BLaER1 treated with 17β-estradiol and CSF1 and Interleukin-3, amounts not matched to agents 10 nM and 100 nM (cell line): ENCODE results near the gene USH1C.

Experiments used
- H3K27ac ChIP-seq, 11 experiments: shearing (Covaris generic); formaldehyde crosslinking; 2 replicates each; pipeline ENCODE4 v1.8.1; 2022
- H3K27me3 ChIP-seq, 11 experiments: shearing (Covaris generic); formaldehyde crosslinking; 2 replicates each; pipeline ENCODE4 v1.8.1; 2022
- H3K36me3 ChIP-seq, 11 experiments: shearing (Covaris generic); formaldehyde crosslinking; 2 replicates each; pipeline ENCODE4 v1.8.1; 2022
- H3K4me1 ChIP-seq, 10 experiments: shearing (Covaris generic); formaldehyde crosslinking; 2 replicates each; pipeline ENCODE4 v1.8.1; 2022
- H3K4me2 ChIP-seq, 11 experiments: shearing (Covaris generic); formaldehyde crosslinking; 2 replicates each; pipeline ENCODE4 v1.8.1; 2022
- H3K4me3 ChIP-seq, 10 experiments: shearing (Covaris generic); formaldehyde crosslinking; 2 replicates each; pipeline ENCODE4 v1.8.1; 2022
- H3K9ac ChIP-seq, 11 experiments: shearing (Covaris generic); formaldehyde crosslinking; 2 replicates each; pipeline ENCODE4 v1.8.1; 2022
- H3K9me3 ChIP-seq, 11 experiments: shearing (Covaris generic); formaldehyde crosslinking; replicated peaks in 1 of 11; 2 replicates each; pipeline ENCODE4 v1.8.1; 2022
- H4K20me1 ChIP-seq, 11 experiments: shearing (Covaris generic); formaldehyde crosslinking; 2 replicates each; pipeline ENCODE4 v1.8.1; 2022
- Cebpa-rat ChIP-seq, 11 experiments: shearing (Covaris generic); IDR thresholded peaks; 2 replicates each; pipeline ENCODE4 v1.8.1; 2022

Gene USH1C

DNA sequence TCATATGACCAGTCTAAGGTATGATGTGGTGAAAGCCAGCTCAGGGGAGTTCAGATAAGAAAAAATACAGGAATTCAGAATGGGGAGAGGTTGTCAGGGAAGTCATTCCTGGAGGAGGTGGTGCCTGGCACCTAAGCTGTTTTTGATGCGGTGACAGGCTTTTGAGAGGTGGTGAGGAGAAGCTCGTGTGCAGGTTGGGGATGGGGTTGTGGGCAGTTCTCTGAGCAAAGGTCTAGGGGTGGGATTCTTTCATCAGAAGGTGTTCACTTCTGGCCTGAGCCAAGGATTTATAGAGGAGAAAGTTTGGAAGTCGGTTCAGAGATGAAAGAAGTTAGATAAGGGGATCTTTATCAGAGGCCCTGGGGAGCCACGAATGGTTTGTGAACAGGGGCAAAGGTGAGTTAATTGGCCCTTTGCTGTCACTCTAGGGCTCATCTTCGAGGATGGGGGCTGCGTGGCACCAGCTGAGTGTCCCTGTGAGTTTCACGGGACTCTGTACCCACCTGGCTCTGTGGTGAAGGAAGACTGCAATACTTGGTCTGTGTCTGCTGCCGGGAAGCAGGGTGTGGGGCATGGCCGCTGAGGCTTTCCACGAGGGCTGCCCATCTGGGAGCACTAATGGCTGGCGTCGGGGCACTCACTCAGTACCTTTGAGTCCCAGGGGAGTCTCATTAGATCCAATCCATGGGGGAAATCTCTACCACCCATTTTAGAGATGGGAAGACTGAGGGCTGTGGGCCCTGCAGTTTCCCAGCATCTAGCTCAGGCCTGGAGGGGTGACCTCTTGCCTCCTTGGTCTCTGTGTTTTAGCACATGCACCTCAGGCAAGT is 16.3 kb upstream of the USH1C start:
- no peak for TF ChIP-seq Cebpa-rat (IDR thresholded peaks at IDR 0.05)

DNA sequence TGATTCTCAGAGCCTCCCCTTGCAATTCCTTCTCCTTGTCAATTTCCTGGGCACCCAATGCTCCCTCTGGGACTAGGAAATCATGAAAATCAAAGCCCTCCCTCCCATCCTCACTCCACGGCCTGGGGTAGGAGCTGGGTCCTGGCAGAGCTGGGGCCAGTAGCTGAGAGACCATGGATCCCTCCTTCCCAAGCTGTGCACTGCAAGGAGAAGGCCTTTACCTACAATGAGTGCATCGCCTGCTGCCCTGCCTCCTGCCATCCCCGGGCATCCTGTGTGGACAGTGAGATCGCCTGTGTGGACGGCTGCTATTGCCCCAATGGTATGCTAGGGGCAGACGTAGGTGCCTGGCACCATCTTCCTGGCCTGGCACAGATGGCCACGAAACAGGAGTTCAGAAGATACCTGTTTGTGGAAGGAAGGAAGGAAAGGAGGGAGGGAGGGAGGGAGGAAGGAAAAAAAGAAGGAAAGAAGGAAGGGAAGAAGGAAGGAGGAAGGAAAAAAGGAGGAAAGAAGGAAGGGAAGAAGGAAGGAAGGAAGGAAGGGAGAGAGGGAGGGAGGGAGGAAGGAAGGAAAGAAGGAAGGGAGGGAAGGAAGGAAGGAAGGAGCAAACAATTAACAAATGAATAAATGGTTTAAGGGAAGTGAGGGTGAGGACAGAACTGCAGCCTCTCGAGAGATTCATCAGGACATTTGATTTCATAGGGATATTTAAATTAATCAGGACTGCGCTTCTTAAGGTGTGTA is 15.3 kb upstream of the USH1C start:
- Histone ChIP-seq H3K9ac (no peak overlapping the region), H3K27ac (no peak overlapping the region)

More for the DNA sequence above, 16.3 kb upstream of the USH1C start:
- H3K9ac ChIP-seq: no peak overlapping the region
- no peaks in the 10 kb centered on the region for H4K20me1 ChIP-seq
- no peaks in the 10 kb centered on the region for H3K36me3 ChIP-seq
- peaks cover 0 to 12% (median 5%) of the 10 kb centered on the region in 10 experiments; a peak in 10 of 20 replicates for H3K4me1 ChIP-seq
- no peak overlapping the region for H3K27ac ChIP-seq
- H3K4me3 ChIP-seq: no peak overlapping the region
- no peaks in the 10 kb centered on the region for H3K27me3 ChIP-seq
- H3K9me3 ChIP-seq: no peaks in the 10 kb centered on the region
- H3K4me2 ChIP-seq: no peak overlapping the region

DNA sequence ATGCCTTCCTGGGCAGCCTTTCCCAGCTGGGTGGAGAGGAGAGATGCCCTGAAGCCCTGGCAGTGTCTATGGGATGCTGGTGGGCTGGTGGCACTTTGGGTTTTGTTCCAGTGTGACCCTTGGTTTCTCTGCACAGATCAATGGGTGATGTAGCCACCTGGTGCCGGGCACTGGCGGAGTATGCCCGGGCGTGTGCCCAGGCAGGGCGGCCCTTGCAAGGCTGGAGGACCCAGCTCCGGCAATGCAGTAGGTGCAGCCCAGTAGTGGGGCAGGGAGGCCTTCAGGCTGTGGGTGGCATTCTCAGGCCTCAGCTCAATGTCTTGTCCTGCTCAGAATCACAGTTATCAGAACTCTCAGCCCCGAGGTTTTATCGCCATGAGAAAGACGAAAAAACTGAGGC is 14.7 kb upstream of the USH1C start:
- Histone ChIP-seq H3K9me3 (no peaks in the 10 kb centered on the region), H3K27ac (no peak overlapping the region), H3K27me3 (no peaks in the 10 kb centered on the region), H4K20me1 (no peaks in the 10 kb centered on the region), H3K36me3 (no peaks in the 10 kb centered on the region), H3K4me3 (no peak overlapping the region), H3K4me2 (no peak overlapping the region), H3K4me1 (peaks cover 0 to 12% (median 5%) of the 10 kb centered on the region in 10 experiments; a peak in 10 of 20 replicates), H3K9ac (no peak overlapping the region)
- TF ChIP-seq Cebpa-rat (IDR thresholded peaks at IDR 0.05): no peak

More for the DNA sequence above, 15.3 kb upstream of the USH1C start:
- Histone ChIP-seq H3K4me3 (no peak overlapping the region), H3K4me1 (peaks cover 0 to 12% (median 5%) of the 10 kb centered on the region in 10 experiments; a peak in 10 of 20 replicates), H3K4me2 (no peak overlapping the region), H3K27me3 (no peaks in the 10 kb centered on the region), H3K36me3 (no peaks in the 10 kb centered on the region), H3K9me3 (no peaks in the 10 kb centered on the region), H4K20me1 (no peaks in the 10 kb centered on the region)
- no peak for TF ChIP-seq Cebpa-rat (IDR thresholded peaks at IDR 0.05)

DNA sequence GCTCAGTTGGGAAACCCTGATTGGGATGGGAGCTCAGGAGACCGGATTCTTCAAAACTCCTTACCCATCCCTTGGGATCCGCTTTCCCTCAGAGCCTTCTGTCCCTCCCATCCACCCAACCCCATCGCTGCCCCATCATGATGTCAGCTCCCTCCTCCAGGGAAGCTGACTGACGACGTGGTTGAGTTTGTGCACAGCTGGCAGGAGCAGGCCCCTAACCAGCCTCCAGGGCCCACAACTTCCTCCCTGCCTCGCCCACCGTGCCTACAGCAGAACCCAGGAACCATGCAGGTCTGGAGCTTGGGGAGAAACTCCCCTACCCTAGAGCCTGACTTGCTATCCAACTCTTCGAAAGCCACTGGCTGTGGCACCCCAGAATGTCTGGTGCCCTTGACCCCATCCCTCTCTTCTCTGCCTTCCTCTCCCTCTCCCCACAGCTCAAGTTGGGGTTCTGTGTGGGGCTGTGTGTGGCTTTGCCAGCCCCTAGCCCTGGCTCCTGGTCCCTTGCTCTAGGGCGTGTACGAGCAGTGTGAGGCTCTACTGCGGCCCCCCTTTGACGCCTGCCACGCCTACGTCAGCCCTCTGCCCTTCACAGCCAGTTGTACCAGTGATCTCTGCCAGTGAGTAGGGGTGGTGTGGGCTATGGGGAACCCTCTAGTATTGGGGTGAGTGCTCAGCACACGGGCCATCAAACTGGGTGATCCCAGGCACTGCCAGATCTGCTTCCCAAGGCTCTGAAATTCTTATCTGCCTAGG is 14.0 kb upstream of the USH1C start:
- Histone ChIP-seq H3K4me3 (no peak overlapping the region), H3K9ac (no peak overlapping the region), H4K20me1 (no peaks in the 10 kb centered on the region), H3K36me3 (no peaks in the 10 kb centered on the region), H3K27me3 (no peaks in the 10 kb centered on the region), H3K9me3 (no peaks in the 10 kb centered on the region), H3K4me1 (peaks cover 0 to 11% (median 4%) of the 10 kb centered on the region in 10 experiments; a peak in 10 of 20 replicates), H3K27ac (no peak overlapping the region), H3K4me2 (peak overlapping the region in 3 of 11 experiments; percentile 9 to 18 (median 10); a peak in 3 of 22 replicates)
- TF ChIP-seq Cebpa-rat (IDR thresholded peaks at IDR 0.05): no peak

DNA sequence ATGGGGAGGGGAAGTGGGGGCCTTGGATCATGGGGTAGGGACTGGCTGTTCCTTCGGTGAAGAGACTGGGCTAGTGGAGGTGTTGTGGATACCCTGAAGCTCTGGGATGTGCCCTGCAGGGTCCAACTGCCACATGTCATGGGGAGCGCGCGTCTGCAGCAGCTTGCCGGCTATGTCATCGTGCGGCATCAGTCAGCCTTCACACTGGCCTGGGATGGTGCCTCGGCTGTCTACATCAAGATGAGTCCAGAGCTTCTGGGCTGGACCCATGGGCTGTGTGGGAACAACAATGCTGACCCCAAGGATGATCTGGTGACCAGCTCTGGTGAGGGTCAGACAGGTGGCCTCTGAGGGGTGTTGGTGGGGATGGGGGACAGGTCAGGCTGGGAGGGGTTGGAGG is 12.8 kb upstream of the USH1C start:
- Histone ChIP-seq H3K9me3 (no peaks in the 10 kb centered on the region), H3K9ac (no peak overlapping the region), H4K20me1 (no peaks in the 10 kb centered on the region), H3K4me1 (peaks cover 0 to 10% (median 0%) of the 10 kb centered on the region in 10 experiments; a peak in 7 of 20 replicates), H3K4me2 (no peak overlapping the region), H3K27me3 (no peaks in the 10 kb centered on the region), H3K36me3 (no peaks in the 10 kb centered on the region), H3K27ac (no peak overlapping the region), H3K4me3 (no peak overlapping the region)
- TF ChIP-seq Cebpa-rat (IDR thresholded peaks at IDR 0.05): no peak

DNA sequence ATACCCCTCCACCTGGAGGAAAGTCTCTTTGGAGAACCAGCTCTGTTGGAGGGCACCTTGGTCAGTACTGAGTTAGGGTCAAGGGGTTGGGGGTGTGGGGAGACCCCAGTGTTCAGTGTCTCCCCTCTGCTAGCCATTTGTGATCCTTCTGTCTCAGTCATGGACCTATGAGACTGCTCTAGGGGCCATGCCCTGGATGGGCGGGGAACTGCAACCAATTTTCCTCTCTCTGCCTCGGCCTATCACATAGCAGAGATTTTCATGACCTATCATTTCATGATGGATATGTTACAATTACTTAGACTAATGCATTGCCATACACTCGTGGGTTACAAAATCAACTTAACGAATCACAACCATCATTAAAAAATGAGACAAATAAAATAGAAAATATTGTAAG is 10.3 kb upstream of the USH1C start:
- H4K20me1 ChIP-seq: no peaks in the 10 kb centered on the region
- H3K4me3 ChIP-seq: no peak overlapping the region
- H3K4me1 ChIP-seq: peaks cover 0 to 23% (median 13%) of the 10 kb centered on the region in 10 experiments; a peak in 16 of 20 replicates
- no peaks in the 10 kb centered on the region for H3K27me3 ChIP-seq
- H3K9ac ChIP-seq: no peak overlapping the region
- no peak overlapping the region for H3K27ac ChIP-seq
- H3K9me3 ChIP-seq: no peaks in the 10 kb centered on the region
- no peak for TF ChIP-seq Cebpa-rat (IDR thresholded peaks at IDR 0.05)
- no peaks in the 10 kb centered on the region for H3K36me3 ChIP-seq
- no peak overlapping the region for H3K4me2 ChIP-seq

DNA sequence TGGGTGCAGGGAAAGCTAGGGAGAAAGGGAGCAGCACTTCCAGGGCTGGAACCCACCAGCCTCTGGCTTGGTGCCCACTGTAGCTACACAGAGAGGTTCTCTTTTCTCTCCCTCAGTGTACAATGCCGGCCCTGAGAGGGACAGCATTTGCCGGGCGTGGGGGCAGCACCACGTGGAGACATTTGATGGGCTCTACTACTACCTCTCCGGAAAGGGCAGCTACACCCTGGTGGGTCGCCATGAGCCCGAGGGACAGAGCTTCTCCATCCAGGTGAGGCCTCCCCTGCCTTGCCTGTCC is 9.0 kb upstream of the USH1C start:
- H3K9me3 ChIP-seq: no peaks in the 10 kb centered on the region
- no peak overlapping the region for H3K4me3 ChIP-seq
- peaks cover 0 to 21% (median 13%) of the 10 kb centered on the region in 10 experiments; a peak in 16 of 20 replicates for H3K4me1 ChIP-seq
- H4K20me1 ChIP-seq: no peaks in the 10 kb centered on the region
- no peaks in the 10 kb centered on the region for H3K36me3 ChIP-seq
- no peaks in the 10 kb centered on the region for H3K27me3 ChIP-seq
- no peak overlapping the region for H3K9ac ChIP-seq
- no peak for TF ChIP-seq Cebpa-rat (IDR thresholded peaks at IDR 0.05)
- H3K27ac ChIP-seq: no peak overlapping the region
- no peak overlapping the region for H3K4me2 ChIP-seq

DNA sequence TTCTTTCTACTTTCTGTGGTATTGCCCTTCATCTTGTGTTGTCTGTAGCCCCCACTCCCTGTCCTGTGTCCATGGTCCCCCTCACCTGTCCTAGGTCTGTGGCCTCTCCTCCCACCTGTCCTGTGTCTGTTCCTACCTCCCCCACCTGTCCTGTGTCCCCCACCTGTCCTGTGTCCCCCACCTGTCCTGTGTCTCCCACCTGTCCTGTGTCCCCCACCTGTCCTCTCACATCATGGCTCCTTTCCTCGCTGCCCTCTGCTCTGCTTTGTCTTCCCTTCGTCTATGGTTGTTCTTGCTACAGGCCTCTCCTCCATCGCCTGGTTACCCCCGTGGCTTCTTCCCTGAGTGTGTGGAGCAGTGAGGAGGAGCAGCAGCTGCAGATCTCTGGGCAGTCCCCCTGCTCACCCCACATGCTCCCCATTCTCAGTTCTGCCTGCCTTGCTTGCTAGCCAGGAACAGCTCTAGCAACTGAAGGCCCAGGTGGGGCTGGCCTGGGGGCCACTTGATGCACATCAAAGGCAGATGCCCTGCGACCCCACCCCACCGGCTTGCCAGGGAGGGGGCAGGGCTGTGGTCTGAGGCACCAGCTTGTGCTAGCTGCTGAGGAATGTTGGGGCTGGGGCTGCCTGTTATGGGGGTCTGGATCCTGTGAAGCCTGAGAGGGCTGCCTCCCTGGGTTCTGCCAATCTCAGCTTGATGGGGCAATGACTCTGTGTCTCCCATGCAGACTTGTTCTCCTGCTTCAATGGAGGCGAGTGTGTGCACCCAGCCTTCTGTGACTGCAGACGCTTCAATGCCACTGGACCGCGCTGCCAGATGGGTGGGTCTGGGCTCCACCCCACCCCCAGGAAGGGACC is 8.4 kb upstream of the USH1C start:
- no peak overlapping the region for H3K4me3 ChIP-seq
- H3K9ac ChIP-seq: no peak overlapping the region
- TF ChIP-seq Cebpa-rat (IDR thresholded peaks at IDR 0.05): no peak
- H3K4me2 ChIP-seq: no peak overlapping the region
- peaks cover 0 to 20% (median 12%) of the 10 kb centered on the region in 10 experiments; a peak in 16 of 20 replicates for H3K4me1 ChIP-seq
- no peaks in the 10 kb centered on the region for H3K9me3 ChIP-seq
- H3K27ac ChIP-seq: no peak overlapping the region
- no peaks in the 10 kb centered on the region for H3K36me3 ChIP-seq
- H4K20me1 ChIP-seq: no peaks in the 10 kb centered on the region
- H3K27me3 ChIP-seq: no peaks in the 10 kb centered on the region
